HG03103 (cell line): Measurements from ENCODE around the gene POU2F3.

Source experiments
- ATAC-seq: cut with Tn5 transposase; IDR thresholded peaks from one replicate; pipeline ENCODE4 v1.9.1; 2021; ENCODE audit warnings: low read depth; ENCODE audit not compliant: unreplicated experiment

The POU2F3 gene

GRCh38 chr11:120210626-120211521 lies 29.1 kb upstream of the POU2F3 start, which contains the start of gene OAF:
Gene OAF, plus strand, starts transcription at chr11:120211032. Its CDS starts 248 bp downstream, at chr11:120211280.
- ATAC-seq: peak; percentile 72

DNA sequence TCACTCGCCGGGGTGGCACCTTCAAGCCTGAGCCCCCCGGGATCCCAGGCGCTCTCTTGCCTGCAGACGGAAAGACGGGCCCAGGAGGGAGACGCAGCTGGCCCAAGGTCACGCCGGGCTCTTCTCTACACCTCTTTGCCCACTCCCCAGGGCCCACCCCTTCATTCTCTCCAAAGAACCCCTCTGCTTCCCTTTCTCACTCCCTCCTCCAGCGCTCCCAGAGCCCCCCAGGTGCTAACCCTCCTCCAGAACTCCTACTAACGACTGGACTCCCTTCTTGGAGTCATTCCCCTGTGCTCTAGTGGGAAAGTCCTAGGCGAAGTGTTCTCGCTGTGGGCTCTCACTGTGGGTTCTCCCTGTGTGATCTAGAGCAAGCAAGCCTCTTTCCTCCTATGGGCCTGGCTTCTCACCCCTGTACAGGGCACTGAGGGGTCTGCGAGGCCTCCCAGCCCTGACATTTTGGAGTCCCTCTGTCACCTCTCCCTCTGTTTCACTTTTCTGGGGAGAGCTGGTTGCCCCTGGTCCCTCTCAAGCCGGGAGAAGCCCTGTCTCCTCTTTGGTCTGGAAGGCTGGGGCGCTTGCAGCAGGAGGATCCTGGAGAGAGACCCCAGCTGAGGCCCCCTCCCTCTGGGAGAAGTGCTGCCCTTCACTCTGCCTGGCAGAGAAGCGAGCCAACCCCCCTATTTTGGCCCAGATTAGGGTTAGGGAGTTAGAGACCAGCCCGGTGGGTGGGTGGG lies 28.2 kb upstream of the POU2F3 start:
- peak; percentile 10 for ATAC-seq

GRCh38 chr11:120212259-120212878 lies 27.6 kb upstream of the POU2F3 start:
- ATAC-seq: no peak

DNA sequence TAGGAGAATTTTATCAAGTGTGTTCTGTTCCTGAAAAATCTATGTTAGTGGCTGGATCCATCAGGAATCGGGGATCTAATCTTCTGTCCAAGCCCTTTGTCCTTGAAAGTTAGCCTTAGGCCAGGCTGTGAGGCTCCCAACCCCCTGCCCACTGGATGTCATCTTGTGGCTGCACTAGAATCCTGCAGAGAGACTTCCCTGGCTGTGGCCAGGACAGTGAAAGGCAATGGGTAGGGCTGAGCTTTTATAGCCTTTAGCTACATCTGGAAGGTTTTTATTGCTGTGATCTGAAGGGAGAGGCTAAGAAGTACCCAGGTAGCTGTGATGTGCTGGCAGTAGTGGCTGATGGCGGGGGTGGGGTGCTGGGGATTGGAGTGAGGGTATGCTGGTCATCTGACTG lies 27.0 kb upstream of the POU2F3 start:
- no peak for ATAC-seq

GRCh38 chr11:120214581-120214980 lies 25.4 kb upstream of the POU2F3 start:
- no peak for ATAC-seq

- ATAC-seq: no peak
Observed at GRCh38 chr11:120215634-120216033, 24.3 kb upstream of the POU2F3 start.

- no peak for ATAC-seq
Observed at GRCh38 chr11:120216426-120217102, 23.4 kb upstream of the POU2F3 start.

DNA sequence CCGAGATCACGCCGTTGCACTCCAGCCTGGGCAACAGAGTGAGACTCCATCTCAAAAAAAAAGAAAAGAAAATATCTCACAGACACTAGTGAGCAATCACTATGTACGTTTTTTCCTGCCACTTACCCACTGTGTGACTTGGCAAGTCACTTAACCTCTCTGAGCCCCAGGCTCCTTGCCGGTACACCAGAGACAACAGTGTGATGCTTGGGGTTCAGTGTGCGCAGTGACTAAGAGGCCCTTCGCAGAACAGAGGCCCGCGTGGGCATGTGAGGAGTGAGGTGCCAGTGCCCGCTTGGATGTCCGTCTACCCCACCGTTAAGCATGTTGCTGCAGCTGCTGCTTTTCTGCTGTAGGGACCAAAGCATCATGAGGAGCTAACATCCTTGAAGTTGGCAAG lies 22.4 kb upstream of the POU2F3 start:
- ATAC-seq: no peak

DNA sequence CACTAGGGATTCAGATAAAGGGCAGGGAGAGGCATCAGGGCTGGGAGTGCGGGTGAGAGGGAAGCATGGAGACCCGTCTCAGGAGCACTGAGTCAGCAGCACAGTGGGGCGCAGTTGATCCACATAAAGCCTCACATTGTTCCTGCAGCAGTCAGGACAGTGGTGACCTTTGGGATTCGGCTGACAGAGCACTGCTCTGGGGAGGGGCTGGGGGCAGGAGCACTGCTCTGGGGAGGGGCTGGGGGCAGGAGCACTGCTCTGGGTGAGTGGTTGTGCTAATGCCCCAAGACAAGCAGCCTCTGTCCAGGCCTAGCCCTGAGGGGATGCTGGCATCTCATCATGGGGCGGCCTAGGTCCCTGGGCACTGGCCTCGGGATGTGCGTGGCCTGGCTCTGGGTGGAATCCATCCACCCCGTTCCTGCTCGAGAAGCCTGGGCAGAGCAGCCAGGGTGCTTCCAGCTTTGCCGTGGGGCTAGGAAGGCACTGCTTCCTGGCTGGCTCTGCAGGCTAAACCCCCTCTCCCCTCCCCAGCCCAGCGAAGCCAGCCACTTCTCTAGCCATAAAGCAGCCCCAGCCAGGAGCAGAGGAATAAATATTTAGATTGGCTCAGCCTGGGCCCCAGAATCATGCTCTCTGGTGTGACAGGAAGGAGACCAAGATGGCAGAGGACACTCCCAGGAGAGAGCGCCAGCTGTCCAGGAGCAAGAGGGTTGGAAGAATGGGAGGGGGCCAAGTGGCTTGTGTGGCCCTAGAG lies 21.8 kb upstream of the POU2F3 start:
- ATAC-seq: no peak

DNA sequence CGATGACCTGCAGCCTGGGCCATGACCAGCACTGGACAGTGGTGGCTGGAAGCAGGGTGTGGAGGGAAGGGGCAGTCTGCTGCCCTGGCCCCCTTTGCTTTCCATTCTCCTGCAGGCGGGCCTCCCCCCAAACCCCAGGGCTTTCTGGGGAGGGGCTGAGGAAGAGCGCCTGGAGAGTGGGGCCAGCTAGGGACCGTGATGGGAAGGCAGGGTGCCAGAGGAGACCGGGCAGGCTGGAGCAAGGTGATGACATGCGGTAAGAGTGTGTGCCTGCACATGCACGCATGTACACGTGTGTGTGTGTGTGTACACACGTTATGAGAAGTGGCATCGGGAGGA lies 21.3 kb upstream of the POU2F3 start:
- ATAC-seq: no peak

- ATAC-seq: no peak
Observed at GRCh38 chr11:120219232-120219937, 20.6 kb upstream of the POU2F3 start.

- no peak for ATAC-seq
Observed at GRCh38 chr11:120219938-120220746, 19.8 kb upstream of the POU2F3 start.

DNA sequence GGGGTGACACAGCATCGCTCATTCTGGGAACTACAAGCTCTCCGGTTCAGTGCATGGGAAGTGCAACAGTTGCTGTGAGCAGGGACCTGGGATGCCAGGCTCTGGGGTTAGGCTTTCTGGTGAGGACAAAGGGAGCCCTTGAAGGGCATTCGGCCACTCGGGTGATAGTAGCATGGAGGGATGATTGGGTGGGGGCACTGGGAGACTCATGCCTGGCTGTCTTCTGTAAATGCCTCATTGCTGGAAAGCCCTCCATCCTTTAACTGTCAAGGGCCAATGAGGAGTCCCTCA lies 19.2 kb upstream of the POU2F3 start:
- ATAC-seq: no peak

GRCh38 chr11:120221115-120221752 lies 18.7 kb upstream of the POU2F3 start:
- ATAC-seq: no peak

GRCh38 chr11:120222916-120223315 lies 17.0 kb upstream of the POU2F3 start:
- ATAC-seq: no peak

DNA sequence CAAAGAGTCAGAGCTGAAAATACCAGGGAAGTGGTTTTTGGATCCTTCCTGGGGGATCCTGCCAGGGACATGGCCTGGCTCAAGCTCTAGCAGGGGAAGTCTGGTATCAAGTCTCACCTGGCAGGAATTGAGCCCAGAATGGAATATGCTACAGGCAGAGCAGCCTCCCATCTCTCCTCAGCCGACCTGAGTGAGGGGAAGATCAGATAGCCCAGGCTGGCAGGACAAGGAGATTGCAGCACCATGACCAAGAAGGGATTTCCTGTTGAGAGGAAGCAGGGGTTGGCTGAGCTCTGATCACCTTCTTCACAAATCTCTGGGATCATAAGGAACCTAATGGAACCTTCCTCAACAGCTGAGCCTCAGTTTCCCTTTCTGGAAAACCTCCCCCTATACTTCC lies 16.1 kb upstream of the POU2F3 start:
- no peak for ATAC-seq

GRCh38 chr11:120224361-120224760 lies 15.6 kb upstream of the POU2F3 start:
- ATAC-seq: no peak
